OCI-LY1 (cell line): ENCODE measurements around the gene OR6Y1.

Source experiments
- H2AFZ ChIP-seq: fragments of 200-600 bp; sonication (generic), shearing (Covaris generic); 2 replicates; pipeline ENCODE4 v1.6.0; 2014; ENCODE audit warnings: antibody characterized with exemption, mild to moderate bottlenecking, low read length
- H3F3A ChIP-seq: fragments of 200-600 bp; sonication (generic), shearing (Covaris generic); 2 replicates; pipeline ENCODE4 v1.6.0; 2014; ENCODE audit warnings: mild to moderate bottlenecking, antibody characterized with exemption, low read length, moderate library complexity; ENCODE audit not compliant: insufficient read depth
- H3K27ac ChIP-seq: fragments of 200-600 bp; sonication (generic); 2 replicates; pipeline ENCODE4 v1.5.1; 2014; ENCODE audit warnings: low read length, mixed run types, mild to moderate bottlenecking, low read depth; ENCODE audit not compliant: poor library complexity, severe bottlenecking
- H3K27me3 ChIP-seq: fragments of 200-600 bp; sonication (generic); 2 replicates; pipeline ENCODE4 v1.6.0; 2014; ENCODE audit warnings: antibody characterized with exemption, mild to moderate bottlenecking, low read length, moderate library complexity; ENCODE audit not compliant: insufficient read depth
- H3K36me3 ChIP-seq: fragments of 200-600 bp; sonication (generic); 2 replicates; pipeline ENCODE4 v1.6.1; 2014; ENCODE audit warnings: mild to moderate bottlenecking, antibody characterized with exemption, low read length, moderate library complexity, mixed read lengths; ENCODE audit not compliant: insufficient read depth
- H3K4me1 ChIP-seq: fragments of 200-600 bp; sonication (generic); 2 replicates; pipeline ENCODE4 v1.5.1; 2014; ENCODE audit warnings: mild to moderate bottlenecking, low read length, moderate library complexity; ENCODE audit not compliant: insufficient read depth, severe bottlenecking
- H3K4me2 ChIP-seq: fragments of 200-600 bp; sonication (generic), shearing (Covaris generic); 2 replicates; pipeline ENCODE4 v1.6.1; 2014; ENCODE audit warnings: low read length
- H3K4me3 ChIP-seq: fragments of 200-600 bp; sonication (generic); 2 replicates; pipeline ENCODE4 v1.5.1; 2014; ENCODE audit warnings: low read length, low read depth, mild to moderate bottlenecking, mixed read lengths; ENCODE audit not compliant: poor library complexity, severe bottlenecking
- H3K79me2 ChIP-seq: fragments of 200-600 bp; shearing (Covaris generic); 2 replicates; pipeline ENCODE4 v1.6.1; 2016; ENCODE audit warnings: mixed run types, low read length, mixed read lengths; ENCODE audit not compliant: insufficient read depth
- H3K9ac ChIP-seq: fragments of 200-600 bp; sonication (generic), shearing (Covaris generic); 2 replicates; pipeline ENCODE4 v1.6.1; 2014; ENCODE audit warnings: mild to moderate bottlenecking, low read length, mixed read lengths
- H3K9me2 ChIP-seq: fragments of 200-600 bp; sonication (generic), shearing (Covaris generic); 2 replicates; pipeline ENCODE4 v1.6.1; 2014; ENCODE audit warnings: low read depth, mild to moderate bottlenecking, low read length, mixed read lengths
- H3K9me3 ChIP-seq: fragments of 200-600 bp; shearing (Covaris generic); 2 replicates; pipeline ENCODE4 v1.6.1; 2014; ENCODE audit warnings: low read length, mixed read lengths
- H4K20me1 ChIP-seq: fragments of 200-600 bp; sonication (generic), shearing (Covaris generic); 2 replicates; pipeline ENCODE4 v1.6.0; 2016; ENCODE audit warnings: mild to moderate bottlenecking, low read length; ENCODE audit not compliant: insufficient read depth
- CTCF ChIP-seq: fragments of 200-600 bp; sonication (generic), shearing (Covaris generic); IDR thresholded peaks from 2 replicates; pipeline ENCODE4 v1.5.1; 2017; ENCODE audit warnings: mild to moderate bottlenecking, antibody characterized with exemption, low read length, moderate library complexity, mixed read lengths
- EZH2 ChIP-seq: fragments of 200-600 bp; sonication (generic), shearing (Covaris generic); IDR thresholded peaks from 2 replicates; pipeline ENCODE4 v1.8.0; 2017; ENCODE audit warnings: borderline replicate concordance, mixed run types, mild to moderate bottlenecking, antibody characterized with exemption, low read length, moderate library complexity, mixed read lengths

The OR6Y1 gene

GRCh38 chr1:158547533-158547932 is 6.7 kb downstream of the OR6Y1 start:
- Histone ChIP-seq H3K9ac (no peak overlapping the region), H4K20me1 (no peaks in the 10 kb centered on the region), H3F3A (no peaks in the 10 kb centered on the region), H3K4me2 (no peak overlapping the region), H3K9me3 (no peaks in the 10 kb centered on the region), H3K9me2 (no peaks in the 10 kb centered on the region), H3K36me3 (no peaks in the 10 kb centered on the region), H3K27me3 (no peaks in the 10 kb centered on the region), H3K79me2 (no peaks in the 10 kb centered on the region), H3K4me3 (no peak overlapping the region), H3K27ac (no peak overlapping the region), H2AFZ (no peak overlapping the region), H3K4me1 (no peaks in the 10 kb centered on the region)
- TF ChIP-seq CTCF = no peak
- TF ChIP-seq EZH2 = no peak

- TF ChIP-seq EZH2 (no peak), CTCF (no peak)
- no peak overlapping the region for H3K4me3 ChIP-seq
- H2AFZ ChIP-seq = no peak overlapping the region
- H3K79me2 ChIP-seq = no peaks in the 10 kb centered on the region
- H3K27me3 ChIP-seq = no peaks in the 10 kb centered on the region
- H3K9ac ChIP-seq = no peak overlapping the region
- H3K4me2 ChIP-seq = no peak overlapping the region
- H3K27ac ChIP-seq = no peak overlapping the region
- H3K36me3 ChIP-seq = no peaks in the 10 kb centered on the region
- no peaks in the 10 kb centered on the region for H4K20me1 ChIP-seq
- no peaks in the 10 kb centered on the region for H3K9me2 ChIP-seq
- no peaks in the 10 kb centered on the region for H3F3A ChIP-seq
- no peaks in the 10 kb centered on the region for H3K4me1 ChIP-seq
- H3K9me3 ChIP-seq = no peaks in the 10 kb centered on the region
These were observed 16.6 kb downstream of the OR6Y1 start for GRCh38 chr1:158537609-158538008.

GRCh38 chr1:158534496-158534895 is 19.7 kb downstream of the OR6Y1 start:
- Histone ChIP-seq H3K36me3 (no peaks in the 10 kb centered on the region), H3K9me2 (no peaks in the 10 kb centered on the region), H3F3A (no peaks in the 10 kb centered on the region), H3K4me1 (no peaks in the 10 kb centered on the region), H2AFZ (no peak overlapping the region), H3K9me3 (no peaks in the 10 kb centered on the region), H3K4me2 (no peak overlapping the region), H3K27ac (no peak overlapping the region), H3K9ac (no peak overlapping the region), H3K79me2 (no peaks in the 10 kb centered on the region), H3K4me3 (no peak overlapping the region), H3K27me3 (no peaks in the 10 kb centered on the region), H4K20me1 (no peaks in the 10 kb centered on the region)
- no peak for TF ChIP-seq EZH2
- TF ChIP-seq CTCF = no peak
